HEK293T (cell line): ENCODE data around the gene CCN5.

Experiments used
- BHLHE40 ChIP-seq: fragments of 450-650 bp; IDR thresholded peaks from 2 replicates; pipeline ENCODE4 v1.6.1; 2016; ENCODE audit warnings: mild to moderate bottlenecking, moderate library complexity, borderline replicate concordance
- ELF4 ChIP-seq: fragments of 450-650 bp; IDR thresholded peaks from 2 replicates; pipeline ENCODE4 v1.6.1; 2017; ENCODE audit warnings: antibody characterized with exemption
- FOXM1 ChIP-seq: fragments of 450-650 bp; IDR thresholded peaks from 2 replicates; pipeline ENCODE4 v1.6.1; 2017; ENCODE audit warnings: mild to moderate bottlenecking, borderline replicate concordance
- HDGF ChIP-seq: fragments of 450-650 bp; IDR thresholded peaks from 2 replicates; pipeline ENCODE4 v1.6.1; 2017; ENCODE audit warnings: antibody characterized with exemption, borderline replicate concordance
- TARDBP ChIP-seq: fragments of 450-650 bp; IDR thresholded peaks from 2 replicates; pipeline ENCODE4 v1.6.1; 2016
- ZNF384 ChIP-seq: fragments of 450-650 bp; IDR thresholded peaks from 2 replicates; pipeline ENCODE4 v1.6.1; 2016

GRCh38 chr20:44771172-44771535, 56.0 kb downstream of the CCN5 start:
- no peak for TF ChIP-seq ZNF384
- TF ChIP-seq HDGF: no peak
- TF ChIP-seq ELF4: no peak
- no peak for TF ChIP-seq BHLHE40
- TF ChIP-seq FOXM1: no peak
- TF ChIP-seq TARDBP: no peak
